Stomach (tissue), 19 donors: Measurements from ENCODE around the gene HLA-DPA1. TPM values are rescaled to one million over a fixed set of nuclear protein-coding genes. Genes with fewer than 3 reads are reported as not detected.
A peak's percentile ranks its signal among the peaks of the same experiment; 100 is the strongest.

Experiments used
- DNase-seq, 2 donors: peaks; one replicate each; pipeline versions ENCODE4 v3.0.0 to v3.0.0-alpha.2; 2013 to 2019
- H3K27ac ChIP-seq, 5 donors: fragments of 200-600 bp in 4 of 5; sonication (generic) in 4 of 5; one replicate each; pipeline ENCODE4 v1.5.1; 2013 to 2019; ENCODE audit warnings: mild to moderate bottlenecking in 1 of 5, moderate library complexity in 1 of 5
- H3K27me3 ChIP-seq, 3 donors: fragments of 200-600 bp; sonication (generic); one replicate each; pipeline ENCODE4 v1.5.1; 2017 to 2019; ENCODE audit warnings: mixed run types in 1 of 3
- H3K36me3 ChIP-seq, 4 donors: fragments of 200-600 bp; sonication (generic); 1 replicate in 3 of 4; 2 replicates in 1 of 4; pipeline ENCODE4 v1.5.1; 2016 to 2019
- H3K4me1 ChIP-seq, 4 donors: fragments of 200-600 bp; sonication (generic); one replicate each; pipeline ENCODE4 v1.5.1; 2016 to 2019
- H3K4me3 ChIP-seq, 4 donors: fragments of 200-600 bp; sonication (generic) in 3 of 4; one replicate each; pipeline ENCODE4 v1.5.1; 2016 to 2019; ENCODE audit warnings: mild to moderate bottlenecking in 1 of 4
- H3K9me3 ChIP-seq, 4 donors: fragments of 200-600 bp; sonication (generic); one replicate each; pipeline ENCODE4 v1.5.1; 2016 to 2019
- CTCF ChIP-seq, 7 experiments: fragments of 450-650 bp in 4 of 7; fragments of 200-600 bp in 3 of 7; sonication (generic) in 3 of 7; IDR thresholded peaks; one replicate each; pipeline ENCODE4 v1.5.1; 2016 to 2019; ENCODE audit warnings: antibody characterized with exemption in 7 of 7, control low read depth in 2 of 7, mild to moderate bottlenecking in 1 of 7
- EP300 ChIP-seq: sonication (generic); formaldehyde crosslinking; IDR thresholded peaks from one replicate; pipeline ENCODE4 v1.6.1; 2017; ENCODE audit warnings: antibody characterized with exemption
- POLR2A ChIP-seq, 4 donors: fragments of 450-650 bp; IDR thresholded peaks; one replicate each; pipeline ENCODE4 v1.6.1; 2016; ENCODE audit warnings: antibody characterized with exemption in 4 of 4, control low read depth in 2 of 4, mild to moderate bottlenecking in 1 of 4, moderate library complexity in 1 of 4
- POLR2AphosphoS5 ChIP-seq, 3 donors: sonication (generic); formaldehyde crosslinking; IDR thresholded peaks; one replicate each; pipeline ENCODE4 v1.6.1; 2016; ENCODE audit warnings: antibody characterized with exemption in 3 of 3
- WGBS, 5 donors: extraction: QIAGEN DNeasy Blood & Tissue Kit in 3 of 5; methylation state at CpG; one replicate each; pipeline versions ENCODE4 v1.1.5 to v1.1.7; 2013 to 2018; 5-methylcytosine and 5-hydroxymethylcytosine counted together
- intact Hi-C: fragments of 100-400 bp; cut with DNase I; formaldehyde crosslinking; loops from one replicate; pipeline ENCODE4 v1.15.1; 2023; ENCODE audit warnings: low total_unique reads
- long read RNA-seq, 10 donors: transcript quantifications; one replicate each; lab custom pipeline, GENCODE V29; 2026
- polyA plus RNA-seq, 3 donors: library from polyadenylated mRNA; stranded (reverse); fragments of 200-250 nt; gene quantifications; one replicate each; pipeline ENCODE4 v1.2.3, GENCODE V29; 2013
- total RNA-seq, 5 donors: library from RNA; depleted of rRNA; stranded (reverse); fragments of >200 nt; gene quantifications; one replicate each; pipeline versions ENCODE4 v1.1.0 to v1.2.3, GENCODE V29; 2014 to 2016
- donor health status: healthy with polysubstance abuse.
- donor health status: Bipolar disorder and iron deficiency.
- donor health status: healthy.

HLA-DPA1 gene
- total RNA-seq (100 to 1,000 TPM in 1 of 5 donors, 10 to 100 TPM in 3, under 1 TPM in 1; 0.29 to 171 (median 39.7) TPM), polyA plus RNA-seq (10 to 100 TPM; 14.3 to 34.1 (median 23.3) TPM)
- long read RNA-seq, donor 1, full-length matches to known transcripts = 3 of 19 reads
- long read RNA-seq, donor 1, partial matches to known transcripts = 16 of 19 reads
- long read RNA-seq, donor 1, other reads (novel, unspliced or antisense) = 0 of 19 reads
- long read RNA-seq, donor 2, partial matches to known transcripts = 112 of 123 reads
- long read RNA-seq, donor 2, other reads (novel, unspliced or antisense) = 11 of 123 reads
- long read RNA-seq, donor 3, partial matches to known transcripts = 14 of 14 reads
- long read RNA-seq, donor 3, other reads (novel, unspliced or antisense) = 0 of 14 reads
- long read RNA-seq, donor 4 = 0 reads
- long read RNA-seq, donor 5, full-length matches to known transcripts = 5 of 25 reads
- long read RNA-seq, donor 5, partial matches to known transcripts = 20 of 25 reads
- long read RNA-seq, donor 5, other reads (novel, unspliced or antisense) = 0 of 25 reads
- long read RNA-seq, donor 6, full-length matches to known transcripts = 2 of 45 reads
- long read RNA-seq, donor 6, partial matches to known transcripts = 43 of 45 reads
- long read RNA-seq, donor 6, other reads (novel, unspliced or antisense) = 0 of 45 reads
- long read RNA-seq, donor 7, full-length matches to known transcripts = 3 of 38 reads
- long read RNA-seq, donor 7, partial matches to known transcripts = 35 of 38 reads
- long read RNA-seq, donor 7, other reads (novel, unspliced or antisense) = 0 of 38 reads
- long read RNA-seq, donor 8, full-length matches to known transcripts = 3 of 25 reads
- long read RNA-seq, donor 8, partial matches to known transcripts = 22 of 25 reads
- long read RNA-seq, donor 8, other reads (novel, unspliced or antisense) = 0 of 25 reads
- long read RNA-seq, donor 9, full-length matches to known transcripts = 3 of 14 reads
- long read RNA-seq, donor 9, partial matches to known transcripts = 11 of 14 reads
- long read RNA-seq, donor 9, other reads (novel, unspliced or antisense) = 0 of 14 reads
- long read RNA-seq, donor 10, full-length matches to known transcripts = 2 of 14 reads
- long read RNA-seq, donor 10, partial matches to known transcripts = 12 of 14 reads
- long read RNA-seq, donor 10, other reads (novel, unspliced or antisense) = 0 of 14 reads

- H3K27me3 ChIP-seq = no peaks in the 10 kb centered on the region
- peak within 1 kb of the TSS; percentile 32 to 61 (median 48) for H3K27ac ChIP-seq
- peaks cover 0 to 12% (median 7%) of the 10 kb centered on the region in 4 donors for H3K36me3 ChIP-seq
- intact Hi-C loops = no loop called here
- no peaks in the 10 kb centered on the region for H3K9me3 ChIP-seq
- peaks cover 0 to 25% (median 8%) of the 10 kb centered on the region in 4 donors for H3K4me1 ChIP-seq
- peak within 1 kb of the TSS; percentile 31 to 39 (median 36) for H3K4me3 ChIP-seq
- TF ChIP-seq POLR2AphosphoS5 (IDR thresholded peaks at IDR 0.05) (peak in 2 of 3 donors; percentile 57 to 94), EP300 (no peak)
- DNase-seq = peak; percentile 51 to 63
- 38 to 61% (median 60%) methylated on average over 8 of the region's 8 CpGs for whole genome bisulfite sequencing, 5 donors
Observed at GRCh38 chr6:33073431-33073871, at the start of gene HLA-DPA1. Gene HLA-DPA1, minus strand, starts transcription at chr6:33073649.

- WGBS, 5 donors = 69 to 86% (median 83%) methylated on average over 6 of the region's 6 CpGs
- Histone ChIP-seq H3K27ac (no peak overlapping the region), H3K36me3 (no peaks in the 10 kb centered on the region), H3K9me3 (peaks cover 0 to 21% (median 13%) of the 10 kb centered on the region in 4 donors), H3K27me3 (peaks cover 0 to 3% (median 0%) of the 10 kb centered on the region in 3 donors), H3K4me1 (no peaks in the 10 kb centered on the region), H3K4me3 (no peak overlapping the region)
- intact Hi-C loops = loop anchor here (10.0 kb wide), 1 partner anchor 112 kb away; no protein-coding TSS in a partner anchor
- TF ChIP-seq EP300 (no peak), POLR2A (IDR thresholded peaks at IDR 0.05) (no peak), POLR2AphosphoS5 (IDR thresholded peaks at IDR 0.05) (no peak), CTCF (IDR thresholded peaks at IDR 0.05) (no peak)
- no peak for DNase-seq
Observed at GRCh38 chr6:33123181-33123580, 49.7 kb upstream of the HLA-DPA1 start.

GRCh38 chr6:33120001-33120400 lies 46.6 kb upstream of the HLA-DPA1 start:
- Histone ChIP-seq H3K4me3 (no peak overlapping the region), H3K36me3 (no peaks in the 10 kb centered on the region), H3K27me3 (peaks cover 0 to 29% (median 21%) of the 10 kb centered on the region in 3 donors), H3K9me3 (peaks cover 0 to 21% (median 13%) of the 10 kb centered on the region in 4 donors), H3K27ac (no peak overlapping the region), H3K4me1 (peaks cover 4 to 13% (median 7%) of the 10 kb centered on the region in 4 donors)
- 64 to 82% (median 71%) methylated on average over 3 of the region's 3 CpGs for WGBS, 5 donors
- no peak for TF ChIP-seq POLR2A (IDR thresholded peaks at IDR 0.05)
- no peak for TF ChIP-seq EP300
- no peak for DNase-seq
- intact Hi-C loops = loop anchor here (10.0 kb wide), 1 partner anchor 115 kb away; no protein-coding TSS in a partner anchor

GRCh38 chr6:33118525-33119123 lies 45.2 kb upstream of the HLA-DPA1 start:
- Histone ChIP-seq H3K9me3 (peaks cover 0 to 9% (median 4%) of the 10 kb centered on the region in 4 donors), H3K4me1 (peaks cover 4 to 13% (median 7%) of the 10 kb centered on the region in 4 donors), H3K27ac (no peak overlapping the region), H3K4me3 (no peak overlapping the region), H3K36me3 (no peaks in the 10 kb centered on the region), H3K27me3 (peaks cover 0 to 37% (median 24%) of the 10 kb centered on the region in 3 donors)
- peak in 1 of 2 donors; percentile 73 for DNase-seq
- WGBS, 5 donors = 0 to 2% (median 0%) methylated on average over 3 of the region's 3 CpGs
- intact Hi-C loops = no loop called here
- TF ChIP-seq CTCF (IDR thresholded peaks at IDR 0.05) (peak in 5 of 7 experiments; percentile 62 to 91 (median 88)), POLR2AphosphoS5 (IDR thresholded peaks at IDR 0.05) (no peak)
